NB4 (cell line): ENCODE results near the gene SLC1A6.

Source experiments
- DNase-seq: peaks from one replicate; pipeline ENCODE4 v3.0.0; 2010; ENCODE audit warnings: low read depth
- H3K4me3 ChIP-seq: one replicate; pipeline ENCODE4 v1.5.1; 2011; ENCODE audit warnings: mild to moderate bottlenecking, low read depth, low read length, moderate library complexity
- CTCF ChIP-seq: IDR thresholded peaks from one replicate; pipeline ENCODE4 v1.5.1; 2012; ENCODE audit warnings: low read depth, low read length
- MAX ChIP-seq: IDR thresholded peaks from 2 replicates; pipeline ENCODE4 v1.6.1; 2011; ENCODE audit warnings: low read depth, low read length
- MYC ChIP-seq: IDR thresholded peaks from 2 replicates; pipeline ENCODE4 v1.6.1; 2011; ENCODE audit warnings: low read depth, low read length
- POLR2A ChIP-seq: IDR thresholded peaks from 2 replicates; pipeline ENCODE4 v1.6.1; 2011; ENCODE audit warnings: mild to moderate bottlenecking; ENCODE audit not compliant: insufficient read length; ENCODE audit errors: extremely low read depth

SLC1A6 gene

GRCh38 chr19:14968247-14968646, 11.4 kb downstream of the SLC1A6 start:
- no peak for TF ChIP-seq MYC
- no peak for TF ChIP-seq POLR2A
- TF ChIP-seq CTCF = no peak
- no peak for TF ChIP-seq MAX
- no peak overlapping the region for H3K4me3 ChIP-seq
- no peak for DNase-seq

DNA sequence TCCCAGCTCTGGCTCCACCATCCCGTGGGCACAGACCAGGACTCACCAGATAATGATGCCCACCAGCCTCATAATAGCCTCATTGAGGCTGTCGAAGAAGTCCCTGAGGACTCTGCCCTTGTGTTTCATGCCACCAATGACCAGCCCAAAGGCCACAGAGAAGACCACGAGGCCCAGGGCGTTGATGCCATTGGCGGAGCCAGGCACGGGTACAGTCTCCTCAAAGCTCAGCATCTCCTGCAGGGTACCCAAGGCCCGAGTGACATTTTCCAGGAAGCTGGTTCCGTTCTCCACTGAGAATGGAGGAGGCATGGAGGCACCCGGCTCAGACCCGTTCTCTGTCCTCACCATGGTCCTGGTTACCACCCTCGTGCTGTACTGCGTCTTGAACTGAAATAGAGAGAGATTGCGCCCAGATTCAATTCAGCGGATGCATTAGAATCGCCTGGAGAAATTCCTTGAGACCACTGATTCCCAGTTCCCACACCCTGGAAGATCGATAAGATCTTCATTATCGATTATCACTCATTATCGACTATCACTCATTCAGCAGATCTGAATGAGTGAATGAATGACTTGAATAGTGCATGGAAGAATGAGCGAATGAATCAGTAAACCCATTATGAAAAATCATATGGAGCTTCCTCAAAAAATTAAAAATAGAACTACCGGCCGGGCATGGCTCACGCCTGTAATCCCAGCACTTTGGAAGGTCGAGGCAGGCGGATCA, 17.5 kb downstream of the SLC1A6 start:
- H3K4me3 ChIP-seq = no peak overlapping the region
- DNase-seq = peak; percentile 18

GRCh38 chr19:14959263-14959662, 20.4 kb downstream of the SLC1A6 start:
- no peak overlapping the region for H3K4me3 ChIP-seq
- TF ChIP-seq POLR2A = no peak
- no peak for TF ChIP-seq CTCF
- TF ChIP-seq MYC = no peak
- no peak for TF ChIP-seq MAX
- no peak for DNase-seq

More for the DNA sequence above, 17.5 kb downstream of the SLC1A6 start:
- TF ChIP-seq MAX (no peak), POLR2A (no peak), MYC (no peak), CTCF (no peak)

GRCh38 chr19:14957464-14957863, 22.2 kb downstream of the SLC1A6 start:
- DNase-seq = no peak
- no peak overlapping the region for H3K4me3 ChIP-seq
- TF ChIP-seq MAX (no peak), MYC (no peak), CTCF (no peak), POLR2A (no peak)

DNA sequence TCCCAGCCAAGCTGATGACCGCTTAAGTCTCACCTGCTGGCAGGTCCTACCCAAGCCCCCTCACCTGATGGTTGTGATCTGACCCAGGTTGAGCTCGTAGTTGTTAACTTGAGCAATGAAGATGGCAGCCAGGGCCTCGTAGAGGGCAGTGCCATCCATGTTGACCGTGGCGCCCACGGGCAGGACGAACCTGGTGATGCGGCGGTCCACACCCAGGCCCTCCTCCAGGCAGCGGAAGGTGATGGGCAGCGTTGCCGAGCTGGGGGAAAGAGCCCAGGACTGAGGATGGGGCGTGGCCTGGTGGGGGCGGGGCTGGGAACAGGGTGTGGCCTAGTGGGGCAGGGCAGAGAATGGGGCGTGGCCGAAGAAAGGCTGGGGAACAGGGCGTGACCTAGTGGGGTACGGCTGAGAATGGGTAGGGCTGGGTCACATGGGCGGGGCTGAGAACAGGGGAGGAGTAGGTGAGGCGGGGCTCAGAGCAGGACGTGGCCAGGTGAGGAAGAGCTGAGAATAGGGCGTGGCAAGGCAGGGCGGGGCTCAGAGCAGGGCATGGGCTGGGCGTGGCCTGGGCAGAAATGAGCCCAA, 25.5 kb downstream of the SLC1A6 start:
- TF ChIP-seq CTCF (no peak), MYC (no peak), POLR2A (no peak), MAX (no peak)
- DNase-seq = peak; percentile 40
- H3K4me3 ChIP-seq = no peak overlapping the region

- no peak for DNase-seq
- no peak for TF ChIP-seq MYC
- no peak for TF ChIP-seq MAX
- no peak for TF ChIP-seq POLR2A
- TF ChIP-seq CTCF = no peak
- H3K4me3 ChIP-seq = no peak overlapping the region
These were observed 26.9 kb downstream of the SLC1A6 start for GRCh38 chr19:14952767-14953166.
